Testis (tissue), 3 donors: Measurements from ENCODE around the gene FXYD2. TPM values are rescaled to one million over a fixed set of nuclear protein-coding genes. Genes with fewer than 3 reads are reported as not detected.

Source experiments
- DNase-seq: peaks from one replicate; pipeline ENCODE4 v3.0.0-alpha.2; 2019
- H3K27ac ChIP-seq, 2 donors: fragments of 200-600 bp; sonication (generic); one replicate each; pipeline ENCODE4 v1.5.1; 2019
- H3K27me3 ChIP-seq: fragments of 200-600 bp; sonication (generic); one replicate; pipeline ENCODE4 v1.5.1; 2019
- H3K36me3 ChIP-seq: fragments of 200-600 bp; sonication (generic); one replicate; pipeline ENCODE4 v1.5.1; 2017; ENCODE audit warnings: low read depth; ENCODE audit errors: missing control alignments
- H3K4me1 ChIP-seq: fragments of 200-600 bp; sonication (generic); one replicate; pipeline ENCODE4 v1.5.1; 2019
- H3K4me3 ChIP-seq, 2 donors: fragments of 200-600 bp; sonication (generic); one replicate each; pipeline ENCODE4 v1.5.1; 2017 to 2019
- H3K9me3 ChIP-seq: fragments of 200-600 bp; sonication (generic); one replicate; pipeline ENCODE4 v1.5.1; 2017
- POLR2A ChIP-seq: fragments of 450-650 bp; IDR thresholded peaks from one replicate; pipeline ENCODE4 v1.6.1; 2017; ENCODE audit warnings: antibody characterized with exemption, mild to moderate bottlenecking, moderate library complexity
- WGBS, 2 donors: methylation state at CpG; one replicate each; pipeline ENCODE4 v1.1.5; 2018; 5-methylcytosine and 5-hydroxymethylcytosine counted together
- intact Hi-C: fragments of 100-400 bp; cut with DNase I; formaldehyde crosslinking; loops from one replicate; pipeline ENCODE4 v1.15.1; 2023; ENCODE audit warnings: low total_unique reads
- polyA plus RNA-seq: library from polyadenylated mRNA; stranded (reverse); fragments of 350-450 nt; fragmentation: Illumina TruSeq; extraction: RNeasy Lipid Tissue Mini Kit (QIAGEN cat#74804); gene quantifications from one replicate; pipeline ENCODE4 v1.2.3, GENCODE V29; 2014; ENCODE audit warnings: low read depth, low replicate concordance; ENCODE audit not compliant: insufficient read depth
- total RNA-seq, 2 donors: library from RNA; depleted of rRNA; stranded (reverse); fragments of >200 nt; gene quantifications; one replicate each; pipeline ENCODE4 v1.2.3, GENCODE V29; 2016
- TF ChIP-seq, protein P1 (sequence below), 3 experiments: fragments of 450-650 bp in 2 of 3; fragments of 200-600 bp in 1 of 3; sonication (generic) in 1 of 3; IDR thresholded peaks; one replicate each; pipeline ENCODE4 v1.5.1; 2016 to 2019; ENCODE audit warnings: antibody characterized with exemption in 3 of 3, mild to moderate bottlenecking in 2 of 3, moderate library complexity in 1 of 3

FXYD2 gene
- total and polyA plus RNA-seq, 3 donors from 2014 or later, result 5.3 to 8.3 (median 7.6) TPM

DNA sequence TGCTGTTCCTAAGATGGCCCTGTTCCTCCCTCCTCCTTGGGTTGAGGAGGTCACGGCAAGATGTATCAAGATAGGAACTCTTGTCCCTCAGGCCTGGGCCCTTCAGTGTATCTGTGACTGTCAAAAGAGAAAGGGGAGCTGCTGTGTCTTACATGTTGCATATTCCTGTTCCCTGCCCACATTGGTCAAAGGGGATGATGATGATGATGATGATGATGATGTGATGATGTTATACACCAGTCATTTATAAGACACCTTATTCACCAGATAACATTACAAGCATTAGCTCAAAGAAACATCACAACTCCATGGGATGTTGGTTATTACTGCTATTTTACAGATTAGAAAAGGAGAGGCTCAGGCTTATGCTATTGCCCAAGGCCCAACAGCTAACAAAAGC is 38.2 kb upstream of the FXYD2 start:
- H3K9me3 ChIP-seq, result no peaks in the 10 kb centered on the region
- no peak overlapping the region for H3K4me3 ChIP-seq
- H3K36me3 ChIP-seq, result no peaks in the 10 kb centered on the region
- TF ChIP-seq POLR2A, result no peak
- TF ChIP-seq, protein P1, sequence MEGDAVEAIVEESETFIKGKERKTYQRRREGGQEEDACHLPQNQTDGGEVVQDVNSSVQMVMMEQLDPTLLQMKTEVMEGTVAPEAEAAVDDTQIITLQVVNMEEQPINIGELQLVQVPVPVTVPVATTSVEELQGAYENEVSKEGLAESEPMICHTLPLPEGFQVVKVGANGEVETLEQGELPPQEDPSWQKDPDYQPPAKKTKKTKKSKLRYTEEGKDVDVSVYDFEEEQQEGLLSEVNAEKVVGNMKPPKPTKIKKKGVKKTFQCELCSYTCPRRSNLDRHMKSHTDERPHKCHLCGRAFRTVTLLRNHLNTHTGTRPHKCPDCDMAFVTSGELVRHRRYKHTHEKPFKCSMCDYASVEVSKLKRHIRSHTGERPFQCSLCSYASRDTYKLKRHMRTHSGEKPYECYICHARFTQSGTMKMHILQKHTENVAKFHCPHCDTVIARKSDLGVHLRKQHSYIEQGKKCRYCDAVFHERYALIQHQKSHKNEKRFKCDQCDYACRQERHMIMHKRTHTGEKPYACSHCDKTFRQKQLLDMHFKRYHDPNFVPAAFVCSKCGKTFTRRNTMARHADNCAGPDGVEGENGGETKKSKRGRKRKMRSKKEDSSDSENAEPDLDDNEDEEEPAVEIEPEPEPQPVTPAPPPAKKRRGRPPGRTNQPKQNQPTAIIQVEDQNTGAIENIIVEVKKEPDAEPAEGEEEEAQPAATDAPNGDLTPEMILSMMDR (IDR thresholded peaks at IDR 0.05), result no peak
- no peak for DNase-seq
- peak overlapping the region; percentile 79 to 83 for H3K27ac ChIP-seq
- WGBS, 2 donors, result 68 to 78% methylated on average over 1 of the region's 1 CpG
- H3K27me3 ChIP-seq, result no peaks in the 10 kb centered on the region
- intact Hi-C loops, result no loop called here
- peaks cover 72% of the 10 kb centered on the region for H3K4me1 ChIP-seq

GRCh38 chr11:117862019-117862725 is 37.6 kb upstream of the FXYD2 start:
- Histone ChIP-seq H3K4me1 (peaks cover 72% of the 10 kb centered on the region), H3K36me3 (no peaks in the 10 kb centered on the region), H3K27me3 (no peaks in the 10 kb centered on the region), H3K9me3 (no peaks in the 10 kb centered on the region), H3K27ac (peak overlapping the region; percentile 79 to 83), H3K4me3 (peak overlapping the region in 1 of 2 donors; percentile 33)
- 26 to 53% methylated on average over 12 of the region's 12 CpGs for WGBS, 2 donors
- DNase-seq, result peak; percentile 92
- intact Hi-C loops, result no loop called here
- TF ChIP-seq, protein P1 (IDR thresholded peaks at IDR 0.05), result no peak
- TF ChIP-seq POLR2A, result no peak

- Histone ChIP-seq H3K27ac (peak overlapping the region; percentile 79 to 83), H3K36me3 (no peaks in the 10 kb centered on the region), H3K9me3 (no peaks in the 10 kb centered on the region), H3K4me3 (peak overlapping the region in 1 of 2 donors; percentile 33), H3K27me3 (no peaks in the 10 kb centered on the region), H3K4me1 (peaks cover 71% of the 10 kb centered on the region)
- no peak for TF ChIP-seq POLR2A
- TF ChIP-seq, protein P1 (IDR thresholded peaks at IDR 0.05), result no peak
- WGBS, 2 donors, result 22 to 33% methylated on average over 12 to 13 of the region's 13 CpGs
- intact Hi-C loops, result no loop called here
- DNase-seq, result peak; percentile 70
These were observed 36.8 kb upstream of the FXYD2 start for GRCh38 chr11:117861151-117862018.

GRCh38 chr11:117860139-117860538 is 35.6 kb upstream of the FXYD2 start:
- peaks cover 77% of the 10 kb centered on the region for H3K4me1 ChIP-seq
- peak overlapping the region; percentile 61 to 79 for H3K27ac ChIP-seq
- H3K9me3 ChIP-seq, result no peaks in the 10 kb centered on the region
- 47 to 64% methylated on average over 5 to 6 of the region's 6 CpGs for WGBS, 2 donors
- DNase-seq, result no peak
- H3K36me3 ChIP-seq, result no peaks in the 10 kb centered on the region
- H3K4me3 ChIP-seq, result no peak overlapping the region
- no peak for TF ChIP-seq POLR2A
- TF ChIP-seq, protein P1 (IDR thresholded peaks at IDR 0.05), result no peak
- H3K27me3 ChIP-seq, result no peaks in the 10 kb centered on the region
- intact Hi-C loops, result no loop called here
